ENCODE measurements around the gene CTNNB1.

Gene CTNNB1

DNA sequence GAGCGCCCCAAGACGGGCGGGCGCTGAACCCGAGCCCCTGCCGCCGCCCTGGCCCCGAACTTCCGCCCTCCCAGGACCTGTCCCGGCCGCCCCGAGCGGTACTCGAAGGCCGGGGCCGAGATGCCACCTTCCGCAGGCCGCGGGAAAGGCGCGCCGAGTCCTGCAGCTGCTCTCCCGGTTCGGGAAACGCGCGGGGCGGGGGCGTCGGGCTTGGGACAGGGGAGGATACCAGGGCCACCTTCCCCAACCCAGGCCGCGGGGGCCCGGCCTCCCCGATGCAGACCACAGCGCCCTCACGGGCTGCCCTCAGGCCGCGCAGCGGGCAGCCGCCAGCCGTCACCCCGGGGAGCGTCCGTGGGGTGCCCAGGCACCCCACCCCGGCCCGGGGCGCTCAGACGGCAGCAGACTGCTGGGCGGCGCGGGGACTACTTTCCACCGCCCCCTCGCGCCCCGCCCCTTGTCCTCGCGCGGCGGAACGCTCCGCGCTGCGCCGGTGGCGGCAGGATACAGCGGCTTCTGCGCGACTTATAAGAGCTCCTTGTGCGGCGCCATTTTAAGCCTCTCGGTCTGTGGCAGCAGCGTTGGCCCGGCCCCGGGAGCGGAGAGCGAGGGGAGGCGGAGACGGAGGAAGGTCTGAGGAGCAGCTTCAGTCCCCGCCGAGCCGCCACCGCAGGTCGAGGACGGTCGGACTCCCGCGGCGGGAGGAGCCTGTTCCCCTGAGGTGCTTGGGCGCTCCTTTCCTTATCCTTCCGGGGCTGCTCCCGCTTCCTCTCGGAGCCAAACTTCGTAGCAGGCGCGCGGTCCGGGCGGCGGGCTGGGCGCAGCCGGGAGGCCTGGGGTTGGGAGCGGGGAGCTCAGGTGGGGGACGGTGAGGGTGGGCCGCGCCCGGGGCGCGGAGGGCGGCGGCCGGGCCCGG lies at the start of gene CTNNB1:
Gene CTNNB1 (plus strand): TSS at position 556 of the 916 bp plus-strand sequence. CDS start 24,564 bp downstream, outside the sequence.
- TF ChIP-seq, protein P1, sequence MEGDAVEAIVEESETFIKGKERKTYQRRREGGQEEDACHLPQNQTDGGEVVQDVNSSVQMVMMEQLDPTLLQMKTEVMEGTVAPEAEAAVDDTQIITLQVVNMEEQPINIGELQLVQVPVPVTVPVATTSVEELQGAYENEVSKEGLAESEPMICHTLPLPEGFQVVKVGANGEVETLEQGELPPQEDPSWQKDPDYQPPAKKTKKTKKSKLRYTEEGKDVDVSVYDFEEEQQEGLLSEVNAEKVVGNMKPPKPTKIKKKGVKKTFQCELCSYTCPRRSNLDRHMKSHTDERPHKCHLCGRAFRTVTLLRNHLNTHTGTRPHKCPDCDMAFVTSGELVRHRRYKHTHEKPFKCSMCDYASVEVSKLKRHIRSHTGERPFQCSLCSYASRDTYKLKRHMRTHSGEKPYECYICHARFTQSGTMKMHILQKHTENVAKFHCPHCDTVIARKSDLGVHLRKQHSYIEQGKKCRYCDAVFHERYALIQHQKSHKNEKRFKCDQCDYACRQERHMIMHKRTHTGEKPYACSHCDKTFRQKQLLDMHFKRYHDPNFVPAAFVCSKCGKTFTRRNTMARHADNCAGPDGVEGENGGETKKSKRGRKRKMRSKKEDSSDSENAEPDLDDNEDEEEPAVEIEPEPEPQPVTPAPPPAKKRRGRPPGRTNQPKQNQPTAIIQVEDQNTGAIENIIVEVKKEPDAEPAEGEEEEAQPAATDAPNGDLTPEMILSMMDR (IDR thresholded peaks at IDR 0.05; ENCODE audit: low read depth, low read length) = no peak
- H3K4me3 ChIP-seq (replicated peaks in 1 of 2; ENCODE audit: low read depth in 2 of 2, low read length in 2 of 2) = peak within 1 kb of the TSS; percentile 87 to 96

DNA sequence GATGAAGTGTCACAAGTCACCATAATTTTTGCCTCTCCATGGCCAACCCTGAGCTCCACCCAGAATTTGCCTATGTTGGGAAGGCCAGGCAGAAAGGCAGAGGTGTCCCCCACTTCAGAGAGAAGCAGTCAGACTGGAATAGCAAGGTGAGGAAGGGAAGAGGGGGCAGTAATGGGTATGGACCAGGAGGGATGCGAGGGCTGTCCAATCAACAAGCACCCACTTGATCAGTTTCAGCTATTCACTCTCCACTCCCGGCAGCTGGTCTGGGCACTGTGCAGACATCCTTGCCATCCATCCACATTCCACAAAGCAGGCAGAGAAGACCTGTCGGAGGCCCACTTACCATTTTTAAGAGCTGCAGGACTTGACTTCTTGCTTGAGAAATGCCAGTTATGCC lies 43.5 kb upstream of the CTNNB1 start:
- TF ChIP-seq, protein P1 (IDR thresholded peaks at IDR 0.05; ENCODE audit: low read depth, low read length) = no peak
- H3K4me3 ChIP-seq (replicated peaks in 1 of 2; ENCODE audit: low read depth in 2 of 2, low read length in 2 of 2) = no peak overlapping the region
- no peak for DNase-seq (ENCODE audit: low read depth in 2 of 2)

More for the DNA sequence above, at the start of gene CTNNB1:
- DNase-seq (ENCODE audit: low read depth in 2 of 2) = peak; percentile 96 to 98

GRCh38 chr3:41158947-41159346 lies 40.4 kb upstream of the CTNNB1 start:
- no peak overlapping the region for H3K4me3 ChIP-seq (replicated peaks in 1 of 2; ENCODE audit: low read depth in 2 of 2, low read length in 2 of 2)
- peak in 1 of 2 donors; percentile 11 for DNase-seq (ENCODE audit: low read depth in 2 of 2)
- TF ChIP-seq, protein P1 (IDR thresholded peaks at IDR 0.05; ENCODE audit: low read depth, low read length) = no peak

- TF ChIP-seq, protein P1 (IDR thresholded peaks at IDR 0.05; ENCODE audit: low read depth, low read length) = no peak
- H3K4me3 ChIP-seq (replicated peaks in 1 of 2; ENCODE audit: low read depth in 2 of 2, low read length in 2 of 2) = no peak overlapping the region
- DNase-seq (ENCODE audit: low read depth in 2 of 2) = no peak
Observed at GRCh38 chr3:41159588-41160189, 39.6 kb upstream of the CTNNB1 start.

DNA sequence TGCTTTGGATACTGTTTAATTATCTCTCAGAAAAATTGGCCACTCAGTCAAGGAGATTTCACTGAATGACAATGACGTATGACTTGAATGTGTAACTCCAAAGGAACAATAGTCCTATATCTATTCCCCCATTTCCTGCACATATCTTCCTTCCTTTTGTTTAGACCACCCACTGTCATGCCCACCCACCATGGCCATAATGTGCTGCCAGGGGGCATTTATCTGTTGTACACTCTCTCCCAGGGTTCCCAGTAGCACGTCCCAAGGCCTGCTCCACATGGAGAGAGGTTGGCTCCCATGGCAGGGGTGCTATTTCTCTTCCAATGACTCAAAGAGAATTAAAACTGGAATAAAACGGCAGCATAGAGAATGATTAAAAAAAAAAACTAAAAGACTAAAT lies 36.8 kb upstream of the CTNNB1 start:
- TF ChIP-seq, protein P1 (IDR thresholded peaks at IDR 0.05; ENCODE audit: low read depth, low read length) = no peak
- H3K4me3 ChIP-seq (replicated peaks in 1 of 2; ENCODE audit: low read depth in 2 of 2, low read length in 2 of 2) = no peak overlapping the region
- DNase-seq (ENCODE audit: low read depth in 2 of 2) = no peak

DNA sequence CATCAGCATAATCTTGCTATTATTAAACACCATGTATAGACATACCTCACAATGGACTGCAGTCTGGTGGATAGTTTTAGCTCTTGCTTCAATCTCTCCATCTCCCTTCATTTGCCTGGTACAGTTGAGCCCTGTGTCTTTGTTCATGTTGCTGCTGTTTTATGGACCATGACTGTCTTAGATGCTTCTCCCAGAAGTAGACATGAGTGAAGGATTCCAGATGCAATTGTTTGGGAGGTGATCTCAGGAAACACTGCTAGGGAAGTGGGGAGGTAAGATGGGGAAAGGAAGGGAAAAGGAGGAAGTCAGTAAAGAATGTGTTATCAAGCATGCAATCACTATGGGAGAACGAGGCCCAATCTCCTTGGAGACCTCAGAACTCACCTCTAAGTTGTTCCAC lies 36.3 kb upstream of the CTNNB1 start:
- TF ChIP-seq, protein P1 (IDR thresholded peaks at IDR 0.05; ENCODE audit: low read depth, low read length) = no peak
- DNase-seq (ENCODE audit: low read depth in 2 of 2) = no peak

More for the DNA sequence above, 36.3 kb upstream of the CTNNB1 start:
- no peak overlapping the region for H3K4me3 ChIP-seq (replicated peaks in 1 of 2; ENCODE audit: low read depth in 2 of 2, low read length in 2 of 2)

All from cardiac fibroblast (primary cell).